Gastroesophageal sphincter (tissue), 3 donors: ENCODE measurements around the gene CDK7.

ENCODE experiments used
- POLR2A ChIP-seq, 2 donors: fragments of 450-650 bp; IDR thresholded peaks; one replicate each; pipeline ENCODE4 v1.6.1; 2017; ENCODE audit warnings: antibody characterized with exemption in 2 of 2, mild to moderate bottlenecking in 2 of 2, moderate library complexity in 1 of 2
- POLR2AphosphoS5 ChIP-seq: sonication (generic); formaldehyde crosslinking; IDR thresholded peaks from one replicate; pipeline ENCODE4 v1.6.1; 2017; ENCODE audit warnings: antibody characterized with exemption
- TF ChIP-seq, protein P1 (sequence below), 4 experiments: fragments of 200-600 bp in 2 of 4; fragments of 450-650 bp in 2 of 4; sonication (generic) in 1 of 4; IDR thresholded peaks; one replicate each; pipeline ENCODE4 v1.5.1; 2017 to 2019; ENCODE audit warnings: antibody characterized with exemption in 4 of 4, mild to moderate bottlenecking in 2 of 4, moderate library complexity in 2 of 4

DNA sequence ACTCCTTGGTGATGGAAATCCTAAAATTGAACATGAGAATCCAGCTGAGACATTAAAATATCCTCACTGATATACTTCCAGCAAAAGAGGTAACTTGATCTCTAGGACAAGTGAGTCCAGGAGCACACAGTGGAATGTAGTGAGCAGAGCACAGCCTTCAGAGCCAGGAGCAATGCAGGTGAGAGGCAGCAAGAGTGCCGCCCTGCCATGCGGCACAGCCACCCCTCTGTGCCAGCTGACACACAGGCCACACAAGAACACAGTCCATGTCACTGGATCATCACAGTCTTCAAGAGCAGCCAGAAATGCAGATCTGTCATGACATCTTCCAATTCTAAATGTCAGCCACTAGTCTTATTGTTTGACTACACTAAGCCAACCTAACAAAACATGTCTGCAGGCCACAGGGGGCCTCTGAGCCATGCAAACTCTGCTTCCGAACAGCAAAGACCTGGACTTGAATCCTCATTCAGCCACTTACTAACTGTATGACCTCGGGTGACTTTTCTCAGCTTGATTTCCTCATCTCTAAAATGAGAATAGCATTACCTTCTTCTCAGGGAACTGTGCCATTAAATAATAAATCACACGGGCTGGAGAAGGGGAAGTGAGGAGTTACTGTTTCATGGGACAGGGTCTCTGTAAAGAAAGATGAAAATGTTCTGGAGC is 50.9 kb downstream of the CDK7 start:
- TF ChIP-seq, protein P1, sequence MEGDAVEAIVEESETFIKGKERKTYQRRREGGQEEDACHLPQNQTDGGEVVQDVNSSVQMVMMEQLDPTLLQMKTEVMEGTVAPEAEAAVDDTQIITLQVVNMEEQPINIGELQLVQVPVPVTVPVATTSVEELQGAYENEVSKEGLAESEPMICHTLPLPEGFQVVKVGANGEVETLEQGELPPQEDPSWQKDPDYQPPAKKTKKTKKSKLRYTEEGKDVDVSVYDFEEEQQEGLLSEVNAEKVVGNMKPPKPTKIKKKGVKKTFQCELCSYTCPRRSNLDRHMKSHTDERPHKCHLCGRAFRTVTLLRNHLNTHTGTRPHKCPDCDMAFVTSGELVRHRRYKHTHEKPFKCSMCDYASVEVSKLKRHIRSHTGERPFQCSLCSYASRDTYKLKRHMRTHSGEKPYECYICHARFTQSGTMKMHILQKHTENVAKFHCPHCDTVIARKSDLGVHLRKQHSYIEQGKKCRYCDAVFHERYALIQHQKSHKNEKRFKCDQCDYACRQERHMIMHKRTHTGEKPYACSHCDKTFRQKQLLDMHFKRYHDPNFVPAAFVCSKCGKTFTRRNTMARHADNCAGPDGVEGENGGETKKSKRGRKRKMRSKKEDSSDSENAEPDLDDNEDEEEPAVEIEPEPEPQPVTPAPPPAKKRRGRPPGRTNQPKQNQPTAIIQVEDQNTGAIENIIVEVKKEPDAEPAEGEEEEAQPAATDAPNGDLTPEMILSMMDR (IDR thresholded peaks at IDR 0.05): no peak
- TF ChIP-seq POLR2A (IDR thresholded peaks at IDR 0.05) (no peak), POLR2AphosphoS5 (no peak)
